GM06990 (cell line): ENCODE data around the gene DYNC1LI1.

ENCODE experiments used
- DNase-seq: peaks from one replicate; pipeline ENCODE4 v3.0.0-alpha.2; 2011; ENCODE audit not compliant: insufficient read length; ENCODE audit errors: extremely low read depth
- H3K27me3 ChIP-seq: replicated peaks from 2 replicates; pipeline ENCODE4 v1.6.0; 2011; ENCODE audit warnings: low read length; ENCODE audit not compliant: control insufficient read depth, insufficient read depth
- H3K36me3 ChIP-seq: 2 replicates; pipeline ENCODE4 v1.5.1; 2011; ENCODE audit warnings: low read length; ENCODE audit not compliant: control insufficient read depth, insufficient read depth
- H3K4me3 ChIP-seq: replicated peaks from 2 replicates; pipeline ENCODE4 v1.5.1; 2011; ENCODE audit warnings: low read depth, mild to moderate bottlenecking, control low read depth, low read length
- CTCF ChIP-seq: IDR thresholded peaks from 2 replicates; pipeline ENCODE4 v1.5.1; 2011; ENCODE audit warnings: low read length, control low read depth, mild to moderate bottlenecking, inconsistent platforms; ENCODE audit not compliant: insufficient read depth, poor library complexity, severe bottlenecking

Gene DYNC1LI1

GRCh38 chr3:32502946-32503286, 67.7 kb downstream of the DYNC1LI1 start:
- TF ChIP-seq CTCF, result no peak
- DNase-seq, result no peak
- no peaks in the 10 kb centered on the region for H3K36me3 ChIP-seq
- peak overlapping the region; percentile 78 for H3K4me3 ChIP-seq
- H3K27me3 ChIP-seq, result no peaks in the 10 kb centered on the region

- no peak for TF ChIP-seq CTCF
- Histone ChIP-seq H3K36me3 (no peaks in the 10 kb centered on the region), H3K27me3 (no peaks in the 10 kb centered on the region), H3K4me3 (peak within 1 kb of the TSS; percentile 78)
- peak; percentile 81 for DNase-seq
Measured at GRCh38 chr3:32502118-32502945, 68.3 kb downstream of the DYNC1LI1 start, which contains the start of gene CMTM6. CMTM6 (minus strand) TSS chr3:32502852; CDS start chr3:32502745, 107 bp downstream.

GRCh38 chr3:32501783-32502117, 68.9 kb downstream of the DYNC1LI1 start:
- no peak for DNase-seq
- Histone ChIP-seq H3K36me3 (no peaks in the 10 kb centered on the region), H3K27me3 (no peaks in the 10 kb centered on the region), H3K4me3 (peak overlapping the region; percentile 78)
- TF ChIP-seq CTCF, result no peak

- TF ChIP-seq CTCF, result no peak
- Histone ChIP-seq H3K36me3 (no peaks in the 10 kb centered on the region), H3K27me3 (no peaks in the 10 kb centered on the region), H3K4me3 (peak overlapping the region; percentile 78)
- DNase-seq, result no peak
Measured at GRCh38 chr3:32500880-32501782, 69.5 kb downstream of the DYNC1LI1 start.

GRCh38 chr3:32500231-32500630, 70.4 kb downstream of the DYNC1LI1 start:
- no peaks in the 10 kb centered on the region for H3K36me3 ChIP-seq
- no peaks in the 10 kb centered on the region for H3K27me3 ChIP-seq
- H3K4me3 ChIP-seq, result no peak overlapping the region; the same call in 1 of the 2 replicates
- no peak for DNase-seq
- TF ChIP-seq CTCF, result no peak
